ENCODE data around the gene TLR8. TPM values are rescaled to one million over a fixed set of nuclear protein-coding genes. Genes with fewer than 3 reads are reported as not detected.

Gene TLR8
- total and polyA plus RNA-seq, 2 of the 4 experiments (the other 2 are of a cell fraction) = not detected

DNA sequence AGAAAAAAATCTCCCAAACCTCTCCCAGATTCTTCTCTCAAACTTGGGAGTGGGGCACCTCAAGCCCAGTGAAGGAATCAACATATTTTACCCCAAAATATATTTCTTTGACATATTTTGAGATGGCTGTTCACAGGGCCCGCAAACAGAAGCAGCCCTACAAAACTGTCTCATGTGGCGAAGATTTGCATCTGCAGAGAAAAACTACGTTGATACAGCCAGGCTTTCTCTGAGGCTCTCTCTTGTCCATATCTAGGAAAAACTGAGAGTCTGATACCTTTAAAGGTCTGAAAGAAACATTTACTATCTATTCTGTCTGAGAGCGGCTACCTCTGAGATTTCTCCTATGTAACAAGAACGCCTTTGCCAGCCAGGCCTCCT lies 45.2 kb downstream of the TLR8 start:
- WGBS, 2 experiments (ENCODE audit: extremely low coverage in 2 of 2, insufficient read length in 1 of 2) = no CpG with 5 or more reads among the region's 5 CpGs
- no TSS peak for BruUV-seq (replicated peaks)
- no peak overlapping the region for H2AK9ac ChIP-seq (replicated peaks; ENCODE audit: low read depth, low read length, poor library complexity)
- no peak overlapping the region for H2AK5ac ChIP-seq (ENCODE audit: low read depth, low read length)
- intact Hi-C loops (cut with micrococcal nuclease) (no loop called here), in situ Hi-C loops (cut with MboI; ENCODE audit: low sequenced_read_pairs) (loop anchor here (10.0 to 25.0 kb wide), 3 partner anchors 703 to 1086 kb away; partner anchors contain the start of genes GEMIN8, OFD1, TCEANC and TRAPPC2), dilution Hi-C loops (cut with HindIII; ENCODE audit: low sequenced_read_pairs, unreplicated experiment) (no loop called here)
- ChIA-PET POLR2A (ENCODE audit: unreplicated experiment) (interaction anchor here (0.6 kb wide), 1 partner anchor 12 kb away, joined by 3 read pairs; no protein-coding TSS in a partner anchor), CTCF (no interaction called here)
- H2BK20ac ChIP-seq (ENCODE audit: low read depth, low read length) = no peak overlapping the region
- H2BK120ac ChIP-seq (ENCODE audit: low read depth, low read length) = no peak overlapping the region
- H3K9me3 ChIP-seq (ENCODE audit: control insufficient read depth, insufficient read depth, low read length) = no peaks in the 10 kb centered on the region
- H4K20me1 ChIP-seq (ENCODE audit: insufficient read depth, low read length) = no peaks in the 10 kb centered on the region
- H2BK5ac ChIP-seq (ENCODE audit: low read depth, low read length, poor library complexity, severe bottlenecking) = no peak overlapping the region
- H3K9me1 ChIP-seq (ENCODE audit: insufficient read depth, low read length) = peaks cover 15% of the 10 kb centered on the region
- no peak overlapping the region for H3K4me2 ChIP-seq (ENCODE audit: low read depth, low read length)
- ATAC-seq (ENCODE audit: low read depth) = no peak
- H3K18ac ChIP-seq (ENCODE audit: low read depth, low read length) = no peak overlapping the region
- no peak overlapping the region for H4K8ac ChIP-seq (ENCODE audit: low read depth in 2 of 2, low read length in 2 of 2)
- no peak overlapping the region for H2AFZ ChIP-seq (replicated peaks; ENCODE audit: low read length, poor library complexity)
- H3K23ac ChIP-seq (ENCODE audit: low read depth, low read length) = no peak overlapping the region
- H3K9ac ChIP-seq (ENCODE audit: low read depth, low read length) = no peak overlapping the region
- H3K4me1 ChIP-seq (ENCODE audit: control insufficient read depth, insufficient read depth, low read length) = peaks cover 21% of the 10 kb centered on the region
- no peaks in the 10 kb centered on the region for H3K27me3 ChIP-seq (ENCODE audit: control insufficient read depth, insufficient read depth, low read length)
- no peak overlapping the region for H3K56ac ChIP-seq (ENCODE audit: extremely low read depth, insufficient read depth, low read length)
- H3K79me1 ChIP-seq (ENCODE audit: low read depth in 1 of 2, low read length in 2 of 2) = peaks cover 0 to 17% of the 10 kb centered on the region in 2 experiments; a peak in 2 of 4 replicates
- H3K36me3 ChIP-seq (ENCODE audit: control insufficient read depth, insufficient read depth, low read length) = no peaks in the 10 kb centered on the region
- no peak overlapping the region for H3K14ac ChIP-seq (replicated peaks; ENCODE audit: low read depth, low read length)
- no peak for DNase-seq
- no peak overlapping the region for H4K91ac ChIP-seq (ENCODE audit: insufficient read depth, low read depth, low read length)
- no peak overlapping the region for H3K4ac ChIP-seq (ENCODE audit: low read depth, low read length)
- no peak overlapping the region for H3K27ac ChIP-seq (ENCODE audit: insufficient read depth, low read length)
- no peak overlapping the region for H3K4me3 ChIP-seq (ENCODE audit: insufficient read depth, low read depth, low read length)
- no peak overlapping the region for H2BK15ac ChIP-seq (ENCODE audit: low read depth, low read length)
- no peak overlapping the region for H4K5ac ChIP-seq (ENCODE audit: low read depth, low read length)
- TF ChIP-seq CEBPB (IDR thresholded peaks at IDR 0.05; ENCODE audit: low read depth, low read length) (no peak), POLR2A (IDR thresholded peaks at IDR 0.05; ENCODE audit: low read depth, low read length) (no peak)

Data from IMR-90 (cell line).